Fibroblast of lung (primary cell): ENCODE data around the gene ARHGAP6. TPM values are rescaled to one million over a fixed set of nuclear protein-coding genes. Genes with fewer than 3 reads are reported as not detected.
A peak's percentile ranks its signal among the peaks of the same experiment; 100 is the strongest.

ENCODE experiments used
- DNase-seq, 2 donors: peaks; one replicate each; pipeline versions ENCODE4 v3.0.0 to v3.0.0-alpha.2; 2010; ENCODE audit warnings: low read depth in 2 of 2
- H2AFZ ChIP-seq: 2 replicates; pipeline ENCODE4 v1.5.1; 2012; ENCODE audit warnings: low read length, control low read depth, inconsistent platforms
- H3K27ac ChIP-seq: 2 replicates; pipeline ENCODE4 v1.5.1; 2011; ENCODE audit warnings: low read length, control low read depth; ENCODE audit not compliant: insufficient read depth
- H3K27me3 ChIP-seq: 2 replicates; pipeline ENCODE4 v1.5.1; 2011; ENCODE audit warnings: mild to moderate bottlenecking, low read length; ENCODE audit not compliant: control insufficient read depth, insufficient read depth
- H3K36me3 ChIP-seq: 2 replicates; pipeline ENCODE4 v1.5.1; 2011; ENCODE audit warnings: low read length; ENCODE audit not compliant: control insufficient read depth, insufficient read depth
- H3K4me1 ChIP-seq: 2 replicates; pipeline ENCODE4 v1.5.1; 2011; ENCODE audit warnings: low read length; ENCODE audit not compliant: control insufficient read depth, insufficient read depth; ENCODE audit errors: extremely low read depth
- H3K4me2 ChIP-seq: 2 replicates; pipeline ENCODE4 v1.5.1; 2011; ENCODE audit warnings: low read length, control low read depth; ENCODE audit not compliant: insufficient read depth; ENCODE audit errors: extremely low read depth
- H3K4me3 ChIP-seq, 4 experiments: fragments of 200-600 bp in 1 of 4; sonication (generic) in 1 of 4; replicated peaks in 1 of 4; 2 replicates each; pipeline ENCODE4 v1.5.1; 2011 to 2016; ENCODE audit warnings: low read length in 4 of 4, low read depth in 3 of 4, mild to moderate bottlenecking in 3 of 4, control low read depth in 2 of 4, inconsistent platforms in 1 of 4, mixed read lengths in 1 of 4; ENCODE audit not compliant: insufficient read depth in 1 of 4; ENCODE audit errors: control extremely low read depth in 1 of 4
- H3K79me2 ChIP-seq: 2 replicates; pipeline ENCODE4 v1.5.1; 2012; ENCODE audit warnings: mild to moderate bottlenecking, low read length, inconsistent platforms; ENCODE audit not compliant: control insufficient read depth, insufficient read depth
- H3K9ac ChIP-seq: 2 replicates; pipeline ENCODE4 v1.5.1; 2011; ENCODE audit warnings: mild to moderate bottlenecking, low read length, control low read depth; ENCODE audit not compliant: insufficient read depth
- H3K9me3 ChIP-seq: 2 replicates; pipeline ENCODE4 v1.5.1; 2012; ENCODE audit warnings: low read depth, low read length; ENCODE audit not compliant: control insufficient read depth, insufficient read depth
- H4K20me1 ChIP-seq: 2 replicates; pipeline ENCODE4 v1.5.1; 2011; ENCODE audit warnings: low read length; ENCODE audit not compliant: control insufficient read depth, insufficient read depth; ENCODE audit errors: extremely low read depth
- CTCF ChIP-seq, 2 donors: IDR thresholded peaks in 1 of 2; conservative IDR thresholded peaks in 1 of 2; 1 replicate in 1 of 2; 2 replicates in 1 of 2; pipeline ENCODE4 v1.5.1; 2011 to 2012; ENCODE audit warnings: low read length in 2 of 2, control low read depth in 1 of 2, inconsistent platforms in 1 of 2, low read depth in 1 of 2, mild to moderate bottlenecking in 1 of 2
- EZH2 ChIP-seq: IDR thresholded peaks from 2 replicates; pipeline ENCODE4 v1.5.1; 2012; ENCODE audit warnings: low read length, control low read depth, mild to moderate bottlenecking; ENCODE audit errors: missing control alignments
- polyA plus RNA-seq, 2 donors: library from polyadenylated mRNA; depleted of rRNA in 1 of 2; stranded (reverse) in 1 of 2; unstranded in 1 of 2; fragments of >200 nt; gene quantifications; 2 replicates each; pipeline ENCODE4 v1.2.1, GENCODE V29; 2011 to 2012; ENCODE audit warnings: missing spikeins in 1 of 2
- total RNA-seq: library from RNA; depleted of rRNA; stranded (reverse); fragments of >200 nt; gene quantifications from 2 replicates; pipeline ENCODE4 v1.2.1, GENCODE V29; 2014

ARHGAP6 gene
- total and polyA plus RNA-seq, 2 donors (not counting 1 experiment from before 2014, with no cell fraction given) = 5.9 to 11.7 TPM

DNA sequence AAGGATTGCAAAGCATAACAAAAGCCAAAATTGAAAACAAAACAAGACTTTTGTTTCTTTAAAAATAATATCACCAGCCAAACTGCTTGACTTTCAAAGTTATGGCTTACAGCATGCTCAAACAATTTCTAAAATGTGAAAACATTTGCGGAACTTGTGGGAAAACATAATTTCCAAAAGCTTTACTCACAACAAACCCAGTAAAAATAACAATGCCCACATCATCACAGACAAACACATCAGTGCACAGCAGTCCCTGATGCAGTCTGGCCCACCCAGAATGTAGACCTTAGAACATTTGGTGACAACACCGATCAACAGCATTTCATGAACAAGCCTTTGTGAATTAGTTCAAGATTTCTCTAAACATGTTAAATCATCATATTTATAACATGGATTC is 98.9 kb downstream of the ARHGAP6 start:
- Histone ChIP-seq H3K4me3 (no peak overlapping the region), H3K4me1 (no peaks in the 10 kb centered on the region), H3K36me3 (no peaks in the 10 kb centered on the region), H3K9me3 (no peaks in the 10 kb centered on the region), H2AFZ (no peak overlapping the region), H3K9ac (no peak overlapping the region), H3K79me2 (no peaks in the 10 kb centered on the region), H4K20me1 (no peaks in the 10 kb centered on the region), H3K27me3 (no peaks in the 10 kb centered on the region), H3K4me2 (no peak overlapping the region), H3K27ac (no peak overlapping the region)
- DNase-seq = no peak
- TF ChIP-seq EZH2 (no peak), CTCF (conservative IDR thresholded peaks at IDR 0.05 in 1 of 2, IDR thresholded peaks at IDR 0.05 in 1 of 2; ENCODE audit: low read depth in 1 of 2, low read length in 2 of 2) (no peak)

GRCh38 chrX:11566173-11566572 is 99.5 kb downstream of the ARHGAP6 start:
- Histone ChIP-seq H3K27ac (no peak overlapping the region), H3K4me2 (no peak overlapping the region), H4K20me1 (no peaks in the 10 kb centered on the region), H3K9ac (no peak overlapping the region), H2AFZ (no peak overlapping the region), H3K27me3 (no peaks in the 10 kb centered on the region), H3K36me3 (no peaks in the 10 kb centered on the region), H3K4me3 (no peak overlapping the region), H3K4me1 (no peaks in the 10 kb centered on the region), H3K9me3 (no peaks in the 10 kb centered on the region), H3K79me2 (no peaks in the 10 kb centered on the region)
- no peak for TF ChIP-seq CTCF (conservative IDR thresholded peaks at IDR 0.05 in 1 of 2, IDR thresholded peaks at IDR 0.05 in 1 of 2; ENCODE audit: low read depth in 1 of 2, low read length in 2 of 2)
- no peak for TF ChIP-seq EZH2
- no peak for DNase-seq

DNA sequence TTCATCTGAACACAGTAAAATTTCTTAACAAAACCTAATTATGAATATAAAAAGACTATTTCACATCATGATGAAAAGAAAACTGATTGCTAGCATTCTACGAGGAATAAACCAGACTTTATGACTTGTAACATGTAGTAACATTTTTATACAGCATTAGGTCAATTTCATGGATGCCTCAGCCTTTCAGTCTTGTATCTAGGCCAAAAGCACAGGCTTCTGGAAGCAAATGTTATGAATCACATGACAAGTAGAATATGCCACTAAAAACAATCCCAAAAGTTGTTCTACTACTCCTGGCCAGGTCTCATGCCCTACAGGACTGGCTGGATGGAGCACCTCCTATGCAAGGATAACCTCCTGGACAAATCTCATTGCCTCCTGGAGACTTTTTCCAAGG is 101.2 kb downstream of the ARHGAP6 start:
- Histone ChIP-seq H3K27ac (no peak overlapping the region), H3K9ac (no peak overlapping the region), H3K9me3 (no peaks in the 10 kb centered on the region), H2AFZ (no peak overlapping the region), H3K27me3 (no peaks in the 10 kb centered on the region), H3K4me3 (no peak overlapping the region), H4K20me1 (no peaks in the 10 kb centered on the region), H3K4me2 (no peak overlapping the region), H3K79me2 (no peaks in the 10 kb centered on the region), H3K4me1 (no peaks in the 10 kb centered on the region), H3K36me3 (no peaks in the 10 kb centered on the region)
- no peak for TF ChIP-seq CTCF (conservative IDR thresholded peaks at IDR 0.05 in 1 of 2, IDR thresholded peaks at IDR 0.05 in 1 of 2; ENCODE audit: low read depth in 1 of 2, low read length in 2 of 2)
- no peak for TF ChIP-seq EZH2
- DNase-seq = peak in 1 of 2 donors; percentile 34
